ENCODE results near the gene TMED5.

GRCh38 chr1:93137604-93138292, 42.5 kb downstream of the TMED5 start:
- TF ChIP-seq TAF1 (IDR thresholded peaks at IDR 0.05; ENCODE audit: low read depth, low read length) (no peak), POLR2A (IDR thresholded peaks at IDR 0.05; ENCODE audit: low read depth, low read length) (no peak), POLR2AphosphoS5 (IDR thresholded peaks at IDR 0.05; ENCODE audit: low read depth, low read length) (no peak)

Measured in GM12891 (cell line).